ENCODE data around the gene USP50. TPM values are rescaled to one million over a fixed set of nuclear protein-coding genes. Genes with fewer than 3 reads are reported as not detected.
"Not testable (repeated sequence)": the region's sequence is repeated elsewhere in the genome, so short reads cannot be mapped to it uniquely, and the experiment has no call there.

Gene USP50
- total RNA-seq, 2 donors from 2014 or later: not detected

- intact Hi-C loops (cut with DNase I): no loop called here
- Histone ChIP-seq H3K36me3 (no peaks in the 10 kb centered on the region), H3K9me3 (no peaks in the 10 kb centered on the region), H3K9ac (ENCODE audit: low read depth in 2 of 2, low read length in 2 of 2) (no peak overlapping the region), H3K4me3 (no peak overlapping the region), H3K27ac (no peak overlapping the region), H3K27me3 (no peaks in the 10 kb centered on the region), H3K4me1 (no peaks in the 10 kb centered on the region)
- no peak for DNase-seq
- TF ChIP-seq CTCF (IDR thresholded peaks at IDR 0.05): no peak
These were observed 33.5 kb downstream of the USP50 start for GRCh38 chr15:50513001-50513400.

GRCh38 chr15:50506121-50506520 is 40.3 kb downstream of the USP50 start:
- no peak overlapping the region for H3K9ac ChIP-seq (ENCODE audit: low read depth in 2 of 2, low read length in 2 of 2)
- no peak overlapping the region for H3K27ac ChIP-seq
- no peak for DNase-seq
- H3K36me3 ChIP-seq: no peaks in the 10 kb centered on the region
- no peaks in the 10 kb centered on the region for H3K9me3 ChIP-seq
- TF ChIP-seq CTCF (IDR thresholded peaks at IDR 0.05): no peak
- intact Hi-C loops (cut with DNase I): no loop called here
- H3K27me3 ChIP-seq: no peaks in the 10 kb centered on the region
- no peak overlapping the region for H3K4me3 ChIP-seq
- no peaks in the 10 kb centered on the region for H3K4me1 ChIP-seq

- intact Hi-C loops (cut with DNase I); H3K27ac ChIP-seq; H3K4me1 ChIP-seq; H3K9me3 ChIP-seq; H3K36me3 ChIP-seq; H3K27me3 ChIP-seq; H3K9ac ChIP-seq (ENCODE audit: low read depth in 2 of 2, low read length in 2 of 2); H3K4me3 ChIP-seq; DNase-seq: not testable (repeated sequence)
These were observed 40.8 kb downstream of the USP50 start for GRCh38 chr15:50505656-50506055.

- Histone ChIP-seq H3K4me3 (no peak overlapping the region), H3K27me3 (no peaks in the 10 kb centered on the region), H3K27ac (no peak overlapping the region), H3K9ac (ENCODE audit: low read depth in 2 of 2, low read length in 2 of 2) (no peak overlapping the region), H3K4me1 (no peaks in the 10 kb centered on the region), H3K9me3 (no peaks in the 10 kb centered on the region), H3K36me3 (peaks cover 5% of the 10 kb centered on the region)
- DNase-seq: no peak
- TF ChIP-seq CTCF (IDR thresholded peaks at IDR 0.05): no peak
- intact Hi-C loops (cut with DNase I): no loop called here
These were observed 43.3 kb downstream of the USP50 start for GRCh38 chr15:50503144-50503543.

GRCh38 chr15:50501815-50502214 is 44.7 kb downstream of the USP50 start:
- no peaks in the 10 kb centered on the region for H3K27me3 ChIP-seq
- no peaks in the 10 kb centered on the region for H3K9me3 ChIP-seq
- no peak overlapping the region for H3K9ac ChIP-seq (ENCODE audit: low read depth in 2 of 2, low read length in 2 of 2)
- peaks cover 5% of the 10 kb centered on the region for H3K36me3 ChIP-seq
- intact Hi-C loops (cut with DNase I): no loop called here
- H3K4me3 ChIP-seq: no peak overlapping the region
- no peak for TF ChIP-seq CTCF (IDR thresholded peaks at IDR 0.05)
- no peak overlapping the region for H3K27ac ChIP-seq
- DNase-seq: no peak
- no peaks in the 10 kb centered on the region for H3K4me1 ChIP-seq

- peaks cover 9% of the 10 kb centered on the region for H3K36me3 ChIP-seq
- H3K9me3 ChIP-seq: no peaks in the 10 kb centered on the region
- H3K4me3 ChIP-seq: no peak overlapping the region
- no peak for DNase-seq
- no peak overlapping the region for H3K27ac ChIP-seq
- H3K27me3 ChIP-seq: no peaks in the 10 kb centered on the region
- H3K4me1 ChIP-seq: no peaks in the 10 kb centered on the region
- intact Hi-C loops (cut with DNase I): no loop called here
- H3K9ac ChIP-seq (ENCODE audit: low read depth in 2 of 2, low read length in 2 of 2): no peak overlapping the region
- TF ChIP-seq CTCF (IDR thresholded peaks at IDR 0.05): no peak
These were observed 46.1 kb downstream of the USP50 start for GRCh38 chr15:50500352-50500751.
